WTC11 (cell line): ENCODE data around the gene SARS1. TPM values are rescaled to one million over a fixed set of nuclear protein-coding genes. Genes with fewer than 3 reads are reported as not detected.

Experiments
- ATAC-seq: fragments of 200-7000 bp; cut with Tn5 transposase; 2 replicates; pipeline ENCODE4 v1.10.0; 2021; ENCODE audit warnings: mild to moderate bottlenecking, moderate library complexity
- CTCF ChIA-PET: fragments of 300-600 bp; sonication (Branson Sonifier 250); formaldehyde crosslinking; loops from one replicate; lab custom pipeline; 2021; ENCODE audit warnings: antibody characterized with exemption; lab: Charles Lee
- POLR2A ChIA-PET: fragments of 350-600 bp; sonication (Branson Sonifier 250); formaldehyde crosslinking; loops from one replicate; lab custom pipeline; 2021; ENCODE audit warnings: antibody characterized with exemption; lab: Charles Lee
- DNase-seq: peaks from one replicate; pipeline ENCODE4 v3.0.0; 2021; ENCODE audit warnings: low spot score
- H3K27ac Mint-ChIP-seq: 2 replicates; pipeline ENCODE4 v1.8.0; 2021; ENCODE audit warnings: mixed read lengths
- H3K27me3 Mint-ChIP-seq: 2 replicates; pipeline ENCODE4 v1.8.0; 2021; ENCODE audit warnings: low read depth, mild to moderate bottlenecking, moderate library complexity, mixed read lengths
- H3K36me3 Mint-ChIP-seq: 2 replicates; pipeline ENCODE4 v1.8.0; 2021; ENCODE audit warnings: mixed read lengths
- H3K4me1 Mint-ChIP-seq: 2 replicates; pipeline ENCODE4 v1.8.0; 2022; ENCODE audit warnings: mixed read lengths
- H3K4me3 Mint-ChIP-seq: 2 replicates; pipeline ENCODE4 v1.8.0; 2021; ENCODE audit warnings: mild to moderate bottlenecking, moderate library complexity, mixed read lengths
- H3K9me3 Mint-ChIP-seq: 2 replicates; pipeline ENCODE4 v1.8.0; 2021; ENCODE audit warnings: mixed read lengths
- AR ChIP-seq: fragments of 250-450 bp; sonication (Bioruptor Pico); IDR thresholded peaks from 2 replicates; pipeline ENCODE4 v1.9.0; 2021; ENCODE audit warnings: mild to moderate bottlenecking
- ARID4B ChIP-seq: sonication (generic); formaldehyde crosslinking; IDR thresholded peaks from 2 replicates; pipeline ENCODE4 v1.8.0; 2023; ENCODE audit warnings: missing genetic modification reagents, mild to moderate bottlenecking, borderline replicate concordance
- CBFB ChIP-seq: sonication (generic); formaldehyde crosslinking; IDR thresholded peaks from 2 replicates; pipeline ENCODE4 v1.8.1; 2022; ENCODE audit warnings: mild to moderate bottlenecking, low read depth, missing genetic modification reagents
- CTCF ChIP-seq: fragments of 200-600 bp; IDR thresholded peaks from 2 replicates; pipeline ENCODE4 v1.8.0; 2022; ENCODE audit warnings: antibody characterized with exemption
- ERG ChIP-seq: fragments of 250-450 bp; sonication (Bioruptor Pico); IDR thresholded peaks from 2 replicates; pipeline ENCODE4 v1.8.0; 2021; ENCODE audit warnings: mild to moderate bottlenecking
- ESRRA ChIP-seq: sonication (generic); formaldehyde crosslinking; IDR thresholded peaks from 2 replicates; pipeline ENCODE4 v1.8.1; 2022; ENCODE audit warnings: mild to moderate bottlenecking, missing genetic modification reagents, borderline replicate concordance
- IRF1 ChIP-seq: sonication (generic); formaldehyde crosslinking; IDR thresholded peaks from 2 replicates; pipeline ENCODE4 v1.8.0; 2023; ENCODE audit warnings: missing genetic modification reagents
- MXD4 ChIP-seq: fragments of 250-450 bp; sonication (Bioruptor Pico); IDR thresholded peaks from 2 replicates; pipeline ENCODE4 v1.8.0; 2021; ENCODE audit warnings: mild to moderate bottlenecking, moderate library complexity, borderline replicate concordance
- NR2C2 ChIP-seq: sonication (generic); formaldehyde crosslinking; IDR thresholded peaks from 2 replicates; pipeline ENCODE4 v1.8.0; 2022; ENCODE audit warnings: mild to moderate bottlenecking, missing genetic modification reagents
- PRDM15 ChIP-seq: sonication (generic); formaldehyde crosslinking; IDR thresholded peaks from 2 replicates; pipeline ENCODE4 v1.8.0; 2022; ENCODE audit warnings: missing genetic modification reagents
- RELA ChIP-seq: sonication (generic); formaldehyde crosslinking; IDR thresholded peaks from 2 replicates; pipeline ENCODE4 v1.8.1; 2022; ENCODE audit warnings: missing genetic modification reagents, mild to moderate bottlenecking, borderline replicate concordance
- USF2 ChIP-seq: sonication (generic); formaldehyde crosslinking; IDR thresholded peaks from 2 replicates; pipeline ENCODE4 v1.8.1; 2023; ENCODE audit warnings: mild to moderate bottlenecking, missing genetic modification reagents, moderate library complexity
- ZNF219 ChIP-seq: sonication (generic); formaldehyde crosslinking; IDR thresholded peaks from 2 replicates; pipeline ENCODE4 v1.8.0; 2023; ENCODE audit warnings: missing genetic modification reagents, mild to moderate bottlenecking, borderline replicate concordance
- ZNF425 ChIP-seq: fragments of 250-450 bp; sonication (Bioruptor Pico); conservative IDR thresholded peaks from 2 replicates; pipeline ENCODE4 v1.9.0; 2021; ENCODE audit warnings: mild to moderate bottlenecking
- total RNA-seq: library from RNA; stranded (reverse); gene quantifications from 3 replicates; pipeline ENCODE4 v1.2.3, GENCODE V29; 2021

The SARS1 gene
- total RNA-seq, 1 experiment from 2014 or later = 149 TPM

GRCh38 chr1:109256971-109257681 lies 43.4 kb downstream of the SARS1 start:
- Mint-ChIP-seq H3K4me1 (peaks cover 43% of the 10 kb centered on the region), H3K27ac (peak overlapping the region; percentile 79; the same call in 1 of the 2 replicates), H3K9me3 (0 out of 2 replicates have a peak, but pooled peaks cover 4% of the 10 kb centered on the region), H3K36me3 (peaks cover 5% of the 10 kb centered on the region), H3K4me3 (no peak overlapping the region), H3K27me3 (no peaks in the 10 kb centered on the region)
- CTCF ChIA-PET = interaction anchor here (1.1 to 6.0 kb wide), 3 partner anchors 17 to 64 kb away, joined by 4 to 109 read pairs (median 46); no protein-coding TSS in a partner anchor
- DNase-seq (no peak), ATAC-seq (no peak)
- POLR2A ChIA-PET = no interaction called here
- TF ChIP-seq ZNF425 (CRISPR knock-in tag) = no peak
- TF ChIP-seq MXD4 (CRISPR knock-in tag) = no peak
- no peak for TF ChIP-seq ZNF219
- no peak for TF ChIP-seq ARID4B (CRISPR knock-in tag)
- no peak for TF ChIP-seq USF2
- TF ChIP-seq NR2C2 (CRISPR knock-in tag) = no peak
- TF ChIP-seq CBFB (CRISPR knock-in tag) = no peak
- no peak for TF ChIP-seq RELA
- TF ChIP-seq ERG (CRISPR knock-in tag) = no peak
- no peak for TF ChIP-seq ESRRA (CRISPR knock-in tag)
- no peak for TF ChIP-seq IRF1

GRCh38 chr1:109257682-109258421 lies 44.1 kb downstream of the SARS1 start:
- Mint-ChIP-seq H3K4me1 (peaks cover 43% of the 10 kb centered on the region), H3K36me3 (no peaks in the 10 kb centered on the region), H3K4me3 (no peak overlapping the region), H3K27me3 (no peaks in the 10 kb centered on the region), H3K27ac (no peak overlapping the region), H3K9me3 (no peaks in the 10 kb centered on the region)
- DNase-seq = no peak
- ChIA-PET POLR2A (no interaction called here), CTCF (interaction anchor here (1.1 to 6.0 kb wide), 3 partner anchors 18 to 64 kb away, joined by 4 to 109 read pairs (median 46); no protein-coding TSS in a partner anchor)
- ATAC-seq = no peak
- TF ChIP-seq PRDM15 (CRISPR knock-in tag) = no peak
- no peak for TF ChIP-seq AR (CRISPR knock-in tag)
- TF ChIP-seq CTCF = no peak
